Kidney epithelial cell (primary cell): ENCODE measurements around the gene TM2D1. TPM values are rescaled to one million over a fixed set of nuclear protein-coding genes. Genes with fewer than 3 reads are reported as not detected.

ENCODE experiments used
- DNase-seq: peaks from one replicate; pipeline ENCODE4 v3.0.0-alpha.2; 2010; ENCODE audit warnings: low read depth
- H3K27me3 ChIP-seq: 2 replicates; pipeline ENCODE4 v1.6.0; 2011; ENCODE audit warnings: low read length; ENCODE audit not compliant: control insufficient read depth, insufficient read depth
- H3K36me3 ChIP-seq: 2 replicates; pipeline ENCODE4 v1.5.1; 2011; ENCODE audit warnings: low read length; ENCODE audit not compliant: control insufficient read depth, insufficient read depth
- H3K4me3 ChIP-seq: 2 replicates; pipeline ENCODE4 v1.5.1; 2011; ENCODE audit warnings: low read depth, mild to moderate bottlenecking, control low read depth, low read length
- total RNA-seq: library from RNA; depleted of rRNA; stranded (reverse); fragments of >200 nt; gene quantifications from 2 replicates; pipeline ENCODE4 v1.2.3, GENCODE V29; 2015
- TF ChIP-seq, protein P1 (sequence below): IDR thresholded peaks from 2 replicates; pipeline ENCODE4 v1.5.1; 2011; ENCODE audit warnings: mild to moderate bottlenecking, moderate library complexity, low read length, control low read depth, inconsistent platforms; ENCODE audit not compliant: insufficient read depth, poor library complexity, severe bottlenecking

The TM2D1 gene
- total RNA-seq, result 40.7 and 49.6 TPM in 2 replicates

DNA sequence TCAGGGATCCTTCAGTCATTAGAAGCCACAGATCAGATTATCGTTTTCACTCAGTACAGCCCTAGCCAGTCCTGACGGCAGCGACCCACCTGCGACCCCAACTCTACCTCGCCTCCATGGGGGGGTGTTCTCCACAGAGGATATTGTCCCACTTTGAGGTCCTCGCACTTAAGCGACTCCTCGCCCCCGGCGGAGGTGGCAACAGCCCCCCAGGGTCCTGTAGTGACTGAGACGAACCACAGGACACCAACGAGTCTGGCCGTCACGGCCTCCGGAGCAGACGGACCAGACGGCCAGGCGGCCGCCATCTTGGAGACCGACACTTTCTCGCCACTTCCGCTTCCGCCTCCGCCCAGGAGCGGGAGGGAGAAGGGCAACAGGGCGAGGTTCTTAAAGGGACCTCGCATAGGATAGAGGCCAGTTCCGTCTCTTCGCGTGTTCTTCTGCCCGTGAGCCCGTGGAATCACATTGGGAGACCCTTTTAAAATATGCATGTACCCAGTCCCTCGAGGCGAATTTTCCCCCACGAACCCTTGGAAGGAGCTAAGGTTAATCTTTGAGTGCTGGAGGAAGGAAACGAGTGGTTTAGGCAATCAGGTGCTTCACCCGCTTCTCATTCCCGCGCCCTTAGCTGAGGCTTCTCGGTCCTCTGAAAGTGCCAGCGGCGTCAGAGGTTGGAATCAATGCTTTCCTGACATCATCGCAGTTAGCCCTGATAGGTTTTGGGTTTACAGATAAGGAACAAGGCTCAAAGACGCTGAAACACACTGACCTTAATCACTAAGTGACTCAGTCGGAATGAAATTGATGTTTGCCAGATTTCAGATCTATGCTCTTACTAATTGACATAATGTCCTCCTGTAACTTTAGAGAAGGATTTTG, at the start of gene TM2D1:
Gene TM2D1, minus strand, starts transcription at position 329 of the 882 bp plus-strand sequence. Its CDS starts 21 bp downstream, at position 308.
- no peaks in the 10 kb centered on the region for H3K36me3 ChIP-seq
- H3K4me3 ChIP-seq, result peak within 1 kb of the TSS; percentile 75
- DNase-seq, result peak; percentile 63
- TF ChIP-seq, protein P1, sequence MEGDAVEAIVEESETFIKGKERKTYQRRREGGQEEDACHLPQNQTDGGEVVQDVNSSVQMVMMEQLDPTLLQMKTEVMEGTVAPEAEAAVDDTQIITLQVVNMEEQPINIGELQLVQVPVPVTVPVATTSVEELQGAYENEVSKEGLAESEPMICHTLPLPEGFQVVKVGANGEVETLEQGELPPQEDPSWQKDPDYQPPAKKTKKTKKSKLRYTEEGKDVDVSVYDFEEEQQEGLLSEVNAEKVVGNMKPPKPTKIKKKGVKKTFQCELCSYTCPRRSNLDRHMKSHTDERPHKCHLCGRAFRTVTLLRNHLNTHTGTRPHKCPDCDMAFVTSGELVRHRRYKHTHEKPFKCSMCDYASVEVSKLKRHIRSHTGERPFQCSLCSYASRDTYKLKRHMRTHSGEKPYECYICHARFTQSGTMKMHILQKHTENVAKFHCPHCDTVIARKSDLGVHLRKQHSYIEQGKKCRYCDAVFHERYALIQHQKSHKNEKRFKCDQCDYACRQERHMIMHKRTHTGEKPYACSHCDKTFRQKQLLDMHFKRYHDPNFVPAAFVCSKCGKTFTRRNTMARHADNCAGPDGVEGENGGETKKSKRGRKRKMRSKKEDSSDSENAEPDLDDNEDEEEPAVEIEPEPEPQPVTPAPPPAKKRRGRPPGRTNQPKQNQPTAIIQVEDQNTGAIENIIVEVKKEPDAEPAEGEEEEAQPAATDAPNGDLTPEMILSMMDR, result no peak
- H3K27me3 ChIP-seq, result no peaks in the 10 kb centered on the region

DNA sequence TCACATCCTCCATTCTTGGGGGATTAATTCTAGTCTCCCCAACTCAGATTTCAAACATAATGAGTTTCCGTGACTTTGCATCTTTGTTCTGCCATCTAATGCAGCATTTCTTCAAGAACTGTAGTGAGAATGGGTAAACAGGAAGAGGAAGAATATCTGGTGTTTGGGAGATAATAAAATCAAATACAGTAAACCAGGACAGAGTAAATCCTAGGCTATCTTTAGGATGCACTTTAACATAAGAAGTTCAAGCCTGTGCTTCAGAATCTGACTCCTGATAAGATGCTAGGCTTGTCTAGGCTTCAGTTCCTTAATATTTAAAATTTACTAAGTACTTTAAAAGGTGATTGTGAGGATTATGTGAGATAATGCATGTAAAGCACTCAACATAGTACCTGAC, 45.2 kb upstream of the TM2D1 start:
- Histone ChIP-seq H3K27me3 (no peaks in the 10 kb centered on the region), H3K4me3 (no peak overlapping the region), H3K36me3 (peaks cover under 1% of the 10 kb centered on the region)
- TF ChIP-seq, protein P1, result no peak
- DNase-seq, result no peak

DNA sequence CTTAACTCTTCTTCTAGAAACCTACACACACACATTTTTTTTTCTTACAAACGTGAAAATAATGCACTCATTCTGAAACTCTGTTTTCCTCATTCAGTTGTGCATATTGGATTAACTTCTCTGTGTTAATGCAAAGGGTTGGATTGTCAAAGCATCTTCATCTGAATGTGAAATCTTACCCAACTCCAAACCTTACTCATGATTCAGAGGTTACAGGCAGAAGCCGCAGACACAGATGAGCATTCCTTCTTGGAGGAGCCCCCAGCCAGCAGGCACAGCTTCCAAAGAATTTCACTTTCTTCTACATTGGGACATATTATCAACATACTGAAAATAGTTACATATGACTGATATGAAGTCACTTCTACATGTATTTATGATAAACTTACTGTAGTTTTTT, 33.0 kb upstream of the TM2D1 start:
- no peaks in the 10 kb centered on the region for H3K36me3 ChIP-seq
- no peak for DNase-seq
- no peaks in the 10 kb centered on the region for H3K27me3 ChIP-seq
- no peak overlapping the region for H3K4me3 ChIP-seq
- TF ChIP-seq, protein P1, result no peak

DNA sequence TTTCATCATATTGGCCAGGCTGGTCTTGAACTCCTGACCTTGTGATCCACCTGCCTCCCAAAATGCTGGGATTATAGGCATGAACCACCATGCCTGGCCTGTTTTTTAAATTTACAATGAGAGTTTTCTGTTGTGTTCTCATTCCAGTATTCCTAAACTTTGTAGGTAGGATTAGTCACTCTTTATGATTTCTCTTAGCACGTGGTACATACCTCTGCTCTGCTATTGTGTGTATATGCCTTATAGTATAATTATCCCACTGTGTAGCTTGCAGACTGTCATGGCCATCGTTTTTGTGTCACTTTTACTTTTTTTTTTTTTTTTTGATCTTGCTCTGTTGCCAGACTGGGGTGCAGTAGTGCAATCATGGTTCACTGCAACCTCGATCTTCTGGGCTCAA, 31.8 kb upstream of the TM2D1 start:
- DNase-seq, result no peak
- TF ChIP-seq, protein P1, result no peak
- H3K36me3 ChIP-seq, result no peaks in the 10 kb centered on the region
- H3K4me3 ChIP-seq, result no peak overlapping the region
- H3K27me3 ChIP-seq, result no peaks in the 10 kb centered on the region

DNA sequence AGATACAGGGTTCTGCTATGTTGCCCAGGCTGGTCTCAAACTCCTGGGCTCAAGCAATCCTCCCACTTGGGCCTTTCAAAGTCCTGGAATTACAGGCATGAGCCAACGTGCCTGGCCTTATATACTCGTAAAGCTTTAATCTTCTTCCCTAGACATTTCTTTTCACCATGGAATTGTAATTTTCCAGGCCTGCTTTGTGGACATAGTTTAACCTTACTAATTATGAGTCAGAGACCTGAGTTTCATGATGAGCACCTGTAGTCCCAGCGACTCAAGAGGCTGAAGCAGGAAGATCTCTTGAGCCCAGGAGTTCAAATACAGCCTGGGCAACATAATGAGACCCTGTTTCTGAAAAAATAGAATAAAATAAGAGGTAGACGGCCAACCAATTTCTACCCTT, 29.6 kb upstream of the TM2D1 start:
- DNase-seq, result peak; percentile 45
- Histone ChIP-seq H3K36me3 (no peaks in the 10 kb centered on the region), H3K27me3 (no peaks in the 10 kb centered on the region), H3K4me3 (no peak overlapping the region)
- TF ChIP-seq, protein P1, result no peak

DNA sequence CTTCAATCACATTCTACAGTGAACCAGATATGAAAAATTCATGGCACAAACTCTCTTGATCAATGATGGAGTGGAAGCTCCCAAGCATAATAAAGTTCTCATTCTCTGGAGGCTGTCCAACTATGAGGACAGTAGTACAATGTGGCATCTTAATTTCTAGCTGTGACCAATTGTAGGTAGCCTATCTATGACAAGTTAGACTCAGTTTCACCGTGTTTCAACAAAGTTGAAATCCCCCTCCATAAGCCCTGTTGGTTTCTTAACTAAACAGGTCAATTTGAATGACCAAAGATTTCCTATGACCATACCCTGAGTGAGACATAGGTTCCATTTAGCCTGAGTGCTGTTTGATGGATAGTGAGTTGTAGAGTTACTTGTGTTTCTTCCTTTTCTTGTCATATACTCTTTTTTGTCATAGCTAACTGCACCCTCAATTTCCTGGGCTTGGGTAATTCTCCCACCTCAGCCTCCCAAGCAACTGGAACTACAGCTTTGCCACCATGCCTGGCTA, 29.1 kb upstream of the TM2D1 start:
- no peak for DNase-seq
- TF ChIP-seq, protein P1, result no peak
- no peaks in the 10 kb centered on the region for H3K27me3 ChIP-seq

More for the DNA sequence above, 29.1 kb upstream of the TM2D1 start:
- Histone ChIP-seq H3K36me3 (no peaks in the 10 kb centered on the region), H3K4me3 (no peak overlapping the region)
